GM12878 (cell line): ENCODE data around the gene FUNDC1.

Experiments used
- CHD2 ChIP-seq: IDR thresholded peaks from 2 replicates; pipeline ENCODE4 v1.6.1; 2011; ENCODE audit warnings: low read depth, low read length, improper control_type of control experiment, borderline replicate concordance
- CTCF ChIP-seq, 3 experiments: IDR thresholded peaks in 2 of 3; conservative IDR thresholded peaks in 1 of 3; 2 replicates each; pipeline ENCODE4 v1.5.1; 2011; ENCODE audit warnings: low read depth in 3 of 3, low read length in 3 of 3, mild to moderate bottlenecking in 3 of 3, control low read depth in 2 of 3, moderate library complexity in 2 of 3, inconsistent platforms in 1 of 3, mixed read lengths in 1 of 3; ENCODE audit not compliant: control insufficient read depth in 2 of 3, insufficient read depth in 1 of 3; ENCODE audit errors: extremely low read depth in 1 of 3
- FOS ChIP-seq: IDR thresholded peaks from 3 replicates; pipeline ENCODE4 v1.6.1; 2011; ENCODE audit warnings: borderline replicate concordance; ENCODE audit not compliant: insufficient read length; ENCODE audit errors: extremely low read depth
- GABPA ChIP-seq: IDR thresholded peaks from 2 replicates; pipeline ENCODE4 v1.6.1; 2014; ENCODE audit warnings: antibody characterized with exemption, low read depth, mild to moderate bottlenecking, inconsistent platforms
- HDAC2 ChIP-seq: fragments of 200-600 bp; sonication (generic); IDR thresholded peaks from 2 replicates; pipeline ENCODE4 v1.6.1; 2017
- HSF1 ChIP-seq: fragments of 150-350 bp; IDR thresholded peaks from 2 replicates; pipeline ENCODE4 v1.6.1; 2014; ENCODE audit warnings: mild to moderate bottlenecking, low read depth, low read length
- MXI1 ChIP-seq: fragments of 150-350 bp; IDR thresholded peaks from 2 replicates; pipeline ENCODE4 v1.6.1; 2011; ENCODE audit warnings: low read depth, mild to moderate bottlenecking, inconsistent platforms, low read length, improper control_type of control experiment
- MYC ChIP-seq: IDR thresholded peaks from 2 replicates; pipeline ENCODE4 v1.6.1; 2011; ENCODE audit warnings: mild to moderate bottlenecking, low read length, moderate library complexity, inconsistent platforms; ENCODE audit not compliant: insufficient read depth, insufficient replicate concordance, insufficient read length, severe bottlenecking
- POLR2A ChIP-seq: IDR thresholded peaks from 2 replicates; pipeline ENCODE4 v1.6.1; 2011; ENCODE audit warnings: low read depth, mild to moderate bottlenecking, low read length
- REST ChIP-seq: IDR thresholded peaks from 2 replicates; pipeline ENCODE4 v1.6.1; 2012; ENCODE audit warnings: mild to moderate bottlenecking, low read depth, low read length
- SMAD1 ChIP-seq: fragments of 450-650 bp; IDR thresholded peaks from 2 replicates; pipeline ENCODE4 v1.6.1; 2018; ENCODE audit warnings: mild to moderate bottlenecking, low read depth; ENCODE audit not compliant: partially characterized antibody
- SP1 ChIP-seq: IDR thresholded peaks from one replicate; pipeline ENCODE4 v1.6.1; 2011; ENCODE audit warnings: low read depth, low read length
- TAF1 ChIP-seq: IDR thresholded peaks from 2 replicates; pipeline ENCODE4 v1.6.1; 2011; ENCODE audit warnings: mild to moderate bottlenecking, low read depth, low read length, borderline replicate concordance

- no peak for TF ChIP-seq GABPA
- no peak for TF ChIP-seq CTCF (IDR thresholded peaks at IDR 0.05 in 2 of 3, conservative IDR thresholded peaks at IDR 0.05 in 1 of 3; ENCODE audit: control insufficient read depth in 2 of 3, extremely low read depth in 1 of 3, insufficient read depth in 1 of 3, low read depth in 3 of 3, low read length in 3 of 3)
- no peak for TF ChIP-seq FOS
- TF ChIP-seq SMAD1: no peak
- TF ChIP-seq MXI1: no peak
- TF ChIP-seq TAF1: no peak
- no peak for TF ChIP-seq MYC
- TF ChIP-seq POLR2A: no peak
- TF ChIP-seq REST: no peak
- no peak for TF ChIP-seq HSF1
- TF ChIP-seq HDAC2: no peak
- TF ChIP-seq CHD2: no peak
- no peak for TF ChIP-seq SP1
These were observed 58.0 kb downstream of the FUNDC1 start for GRCh38 chrX:44484607-44485146.
